GM12873 (cell line): ENCODE results near the gene SSC4D.

Source experiments
- TF ChIP-seq, protein P1 (sequence below): IDR thresholded peaks from 2 replicates; pipeline ENCODE4 v1.5.1; 2012; ENCODE audit warnings: low read depth, mild to moderate bottlenecking, moderate library complexity, low read length, control low read depth; ENCODE audit not compliant: insufficient read depth; ENCODE audit errors: missing control alignments

The SSC4D gene

DNA sequence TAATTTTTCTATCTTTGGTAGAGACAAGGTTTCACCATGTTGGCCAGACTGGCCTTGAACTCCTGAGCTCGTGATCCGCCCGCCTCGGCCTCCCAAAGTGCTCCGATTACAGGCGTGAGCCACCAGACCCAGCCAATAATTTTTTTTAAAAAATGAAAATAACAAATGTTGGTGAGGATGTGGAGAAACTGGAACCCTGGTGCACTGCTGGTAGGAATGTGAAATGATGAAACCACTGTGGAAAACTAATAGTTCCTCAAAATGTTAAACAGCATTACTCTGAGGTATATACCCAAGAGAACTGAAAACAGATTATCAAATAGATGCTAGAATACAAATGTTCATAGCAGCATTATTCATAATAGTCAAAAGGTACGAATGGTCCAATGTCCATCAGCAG, 27.7 kb downstream of the SSC4D start:
- TF ChIP-seq, protein P1, sequence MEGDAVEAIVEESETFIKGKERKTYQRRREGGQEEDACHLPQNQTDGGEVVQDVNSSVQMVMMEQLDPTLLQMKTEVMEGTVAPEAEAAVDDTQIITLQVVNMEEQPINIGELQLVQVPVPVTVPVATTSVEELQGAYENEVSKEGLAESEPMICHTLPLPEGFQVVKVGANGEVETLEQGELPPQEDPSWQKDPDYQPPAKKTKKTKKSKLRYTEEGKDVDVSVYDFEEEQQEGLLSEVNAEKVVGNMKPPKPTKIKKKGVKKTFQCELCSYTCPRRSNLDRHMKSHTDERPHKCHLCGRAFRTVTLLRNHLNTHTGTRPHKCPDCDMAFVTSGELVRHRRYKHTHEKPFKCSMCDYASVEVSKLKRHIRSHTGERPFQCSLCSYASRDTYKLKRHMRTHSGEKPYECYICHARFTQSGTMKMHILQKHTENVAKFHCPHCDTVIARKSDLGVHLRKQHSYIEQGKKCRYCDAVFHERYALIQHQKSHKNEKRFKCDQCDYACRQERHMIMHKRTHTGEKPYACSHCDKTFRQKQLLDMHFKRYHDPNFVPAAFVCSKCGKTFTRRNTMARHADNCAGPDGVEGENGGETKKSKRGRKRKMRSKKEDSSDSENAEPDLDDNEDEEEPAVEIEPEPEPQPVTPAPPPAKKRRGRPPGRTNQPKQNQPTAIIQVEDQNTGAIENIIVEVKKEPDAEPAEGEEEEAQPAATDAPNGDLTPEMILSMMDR: no peak

DNA sequence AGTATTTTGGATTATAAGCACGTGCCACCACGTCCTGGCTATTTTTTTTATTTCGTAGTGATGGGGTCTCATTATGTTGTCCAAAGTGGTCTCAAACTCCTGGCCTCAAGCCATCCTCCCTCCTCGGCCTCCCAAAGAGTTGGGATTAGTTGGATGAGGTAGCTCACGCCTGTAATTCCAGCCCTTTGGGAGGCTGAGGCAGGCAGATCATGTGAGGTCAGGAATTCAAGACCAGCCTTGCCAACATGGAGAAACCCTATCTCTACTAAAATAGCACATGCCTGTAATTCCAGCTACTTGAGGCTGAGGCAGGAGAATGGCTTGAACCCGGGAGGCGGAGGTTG, 28.9 kb downstream of the SSC4D start:
- TF ChIP-seq, protein P1: no peak

GRCh38 chr7:76377186-76377918, 32.1 kb downstream of the SSC4D start:
- TF ChIP-seq, protein P1: no peak

- TF ChIP-seq, protein P1: no peak
Measured at GRCh38 chr7:76375251-76375650, 34.2 kb downstream of the SSC4D start.

- TF ChIP-seq, protein P1: no peak
Measured at GRCh38 chr7:76372984-76373833, 36.3 kb downstream of the SSC4D start.

GRCh38 chr7:76371396-76371795, 38.1 kb downstream of the SSC4D start:
- TF ChIP-seq, protein P1: no peak

GRCh38 chr7:76369018-76369417, 40.5 kb downstream of the SSC4D start:
- TF ChIP-seq, protein P1: no peak
